Parathyroid adenoma (tissue), 2 donors: ENCODE measurements around the gene KRT86.

Experiments
- H2AFZ ChIP-seq: fragments of 300-600 bp; sonication (generic); one replicate; pipeline ENCODE4 v1.7.0; 2017; ENCODE audit warnings: antibody characterized with exemption, mild to moderate bottlenecking
- H3K27ac ChIP-seq: fragments of 300-600 bp; sonication (generic); one replicate; pipeline ENCODE4 v1.7.0; 2017
- H3K27me3 ChIP-seq: fragments of 300-600 bp; sonication (generic); one replicate; pipeline ENCODE4 v1.7.0; 2017; ENCODE audit warnings: low read length; ENCODE audit not compliant: control insufficient read depth, insufficient read depth
- H3K36me3 ChIP-seq: fragments of 300-600 bp; sonication (generic); one replicate; pipeline ENCODE4 v1.7.0; 2017; ENCODE audit warnings: low read length; ENCODE audit not compliant: control insufficient read depth, insufficient read depth
- H3K4me1 ChIP-seq: fragments of 300-600 bp; sonication (generic); one replicate; pipeline ENCODE4 v1.7.0; 2017; ENCODE audit warnings: control low read depth
- H3K4me2 ChIP-seq: fragments of 300-600 bp; sonication (generic); one replicate; pipeline ENCODE4 v1.7.0; 2017; ENCODE audit warnings: low read length
- H3K4me3 ChIP-seq: fragments of 300-600 bp; sonication (generic); one replicate; pipeline ENCODE4 v1.7.0; 2017; ENCODE audit warnings: low read depth, low read length
- H3K79me2 ChIP-seq: fragments of 300-600 bp; sonication (generic); one replicate; pipeline ENCODE4 v1.7.0; 2017; ENCODE audit warnings: control low read depth
- H3K9ac ChIP-seq: fragments of 300-600 bp; sonication (generic); one replicate; pipeline ENCODE4 v1.7.0; 2017; ENCODE audit warnings: mild to moderate bottlenecking
- H3K9me3 ChIP-seq: fragments of 300-600 bp; sonication (generic); one replicate; pipeline ENCODE4 v1.7.0; 2017; ENCODE audit warnings: low read length; ENCODE audit not compliant: control insufficient read depth
- TF ChIP-seq, protein P1 (sequence below): fragments of 300-600 bp; sonication (generic); IDR thresholded peaks from one replicate; pipeline ENCODE4 v1.7.0; 2017; ENCODE audit warnings: antibody characterized with exemption, mild to moderate bottlenecking
- donor health status: primary hyperparathyroidism.

KRT86 gene

DNA sequence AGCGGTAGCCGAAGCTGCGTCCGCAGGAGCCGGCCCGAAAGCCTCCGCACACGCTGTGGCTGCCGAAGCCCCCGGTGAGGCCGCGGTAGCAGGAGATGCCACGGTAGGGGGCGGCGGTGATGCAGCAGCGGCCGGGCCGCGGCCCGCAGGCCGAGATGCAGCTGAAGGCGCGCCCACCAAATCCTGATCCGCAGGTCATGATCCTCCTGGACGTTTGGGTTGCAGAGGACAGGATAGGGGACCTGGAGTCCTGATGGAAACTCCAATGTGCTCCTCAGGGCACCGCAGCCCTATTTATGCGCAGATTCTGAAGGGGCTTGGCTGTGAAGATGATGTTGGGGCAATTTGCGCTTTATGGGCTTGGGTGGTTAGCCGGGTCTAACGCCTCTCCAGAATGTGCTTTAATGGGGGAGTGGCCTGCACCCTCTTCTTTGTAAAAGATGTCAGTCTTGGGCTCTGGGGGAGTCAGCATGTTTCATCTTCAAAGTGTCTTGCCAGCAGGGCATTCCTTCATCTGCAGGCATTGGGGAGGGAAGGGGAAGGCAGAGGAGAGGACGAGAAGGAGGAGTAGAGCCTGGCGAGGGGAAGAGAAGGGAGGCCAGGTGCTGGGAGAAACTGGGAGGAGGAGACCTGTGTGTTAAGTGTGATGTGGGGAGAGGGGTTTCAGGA is 17.0 kb downstream of the KRT86 start, which contains the start of gene KRT81:
Gene KRT81 (minus strand): TSS at position 268 of the 669 bp plus-strand sequence. CDS start 69 bp downstream, at position 199.
- Histone ChIP-seq H3K36me3 (no peaks in the 10 kb centered on the region), H3K79me2 (no peaks in the 10 kb centered on the region), H3K4me2 (no peak within 1 kb of the TSS), H3K4me1 (no peaks in the 10 kb centered on the region), H3K4me3 (no peak within 1 kb of the TSS), H3K27me3 (no peaks in the 10 kb centered on the region), H3K27ac (no peak within 1 kb of the TSS), H3K9me3 (no peaks in the 10 kb centered on the region), H3K9ac (no peak within 1 kb of the TSS), H2AFZ (no peak within 1 kb of the TSS)
- TF ChIP-seq, protein P1, sequence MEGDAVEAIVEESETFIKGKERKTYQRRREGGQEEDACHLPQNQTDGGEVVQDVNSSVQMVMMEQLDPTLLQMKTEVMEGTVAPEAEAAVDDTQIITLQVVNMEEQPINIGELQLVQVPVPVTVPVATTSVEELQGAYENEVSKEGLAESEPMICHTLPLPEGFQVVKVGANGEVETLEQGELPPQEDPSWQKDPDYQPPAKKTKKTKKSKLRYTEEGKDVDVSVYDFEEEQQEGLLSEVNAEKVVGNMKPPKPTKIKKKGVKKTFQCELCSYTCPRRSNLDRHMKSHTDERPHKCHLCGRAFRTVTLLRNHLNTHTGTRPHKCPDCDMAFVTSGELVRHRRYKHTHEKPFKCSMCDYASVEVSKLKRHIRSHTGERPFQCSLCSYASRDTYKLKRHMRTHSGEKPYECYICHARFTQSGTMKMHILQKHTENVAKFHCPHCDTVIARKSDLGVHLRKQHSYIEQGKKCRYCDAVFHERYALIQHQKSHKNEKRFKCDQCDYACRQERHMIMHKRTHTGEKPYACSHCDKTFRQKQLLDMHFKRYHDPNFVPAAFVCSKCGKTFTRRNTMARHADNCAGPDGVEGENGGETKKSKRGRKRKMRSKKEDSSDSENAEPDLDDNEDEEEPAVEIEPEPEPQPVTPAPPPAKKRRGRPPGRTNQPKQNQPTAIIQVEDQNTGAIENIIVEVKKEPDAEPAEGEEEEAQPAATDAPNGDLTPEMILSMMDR: no peak

DNA sequence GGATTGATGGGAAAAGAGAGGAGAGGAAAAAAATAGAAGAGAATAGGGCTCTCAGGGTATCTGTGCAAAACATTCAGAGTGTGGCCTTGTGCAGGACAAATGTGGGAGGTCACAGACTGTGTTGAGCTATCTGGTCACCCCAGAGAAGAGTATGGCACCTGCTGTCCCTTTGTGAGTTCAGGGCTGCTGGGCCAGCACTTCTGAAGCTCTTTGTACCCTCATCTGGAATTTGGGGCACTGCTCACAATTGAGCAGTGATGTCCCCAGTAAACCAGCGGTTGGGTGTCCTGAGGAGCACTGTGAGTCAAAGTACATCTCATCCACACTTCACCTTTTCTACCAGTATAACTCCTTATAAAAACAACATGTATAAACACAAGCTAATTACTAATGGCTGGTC is 19.5 kb downstream of the KRT86 start:
- Histone ChIP-seq H3K27me3 (no peaks in the 10 kb centered on the region), H3K4me3 (no peak overlapping the region), H3K9ac (no peak overlapping the region), H3K4me2 (no peak overlapping the region), H2AFZ (no peak overlapping the region), H3K4me1 (no peaks in the 10 kb centered on the region), H3K9me3 (no peaks in the 10 kb centered on the region), H3K27ac (no peak overlapping the region), H3K79me2 (no peaks in the 10 kb centered on the region), H3K36me3 (no peaks in the 10 kb centered on the region)
- TF ChIP-seq, protein P1: no peak

DNA sequence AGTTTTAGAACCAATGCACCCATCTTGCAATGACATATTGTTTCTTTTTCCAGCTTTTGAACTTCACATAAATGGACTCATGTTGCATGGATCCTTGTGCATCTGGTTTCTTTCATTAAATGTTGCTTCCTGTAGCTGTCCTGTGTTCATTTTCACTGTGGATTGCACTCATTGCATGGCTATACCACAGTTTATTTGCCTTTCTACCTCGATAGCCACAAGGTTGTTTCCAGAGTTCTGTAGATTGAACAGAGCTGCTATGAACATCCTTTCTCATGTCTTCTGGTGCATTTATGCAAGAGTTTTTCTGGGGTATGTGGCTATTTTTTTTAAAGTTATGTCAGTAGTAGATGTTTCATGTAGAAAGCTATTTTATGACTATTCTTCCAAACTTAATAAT is 20.4 kb downstream of the KRT86 start:
- Histone ChIP-seq H3K36me3 (no peaks in the 10 kb centered on the region), H3K9me3 (no peaks in the 10 kb centered on the region), H3K79me2 (no peaks in the 10 kb centered on the region), H3K4me2 (no peak overlapping the region), H3K27me3 (no peaks in the 10 kb centered on the region), H3K9ac (no peak overlapping the region), H3K4me3 (no peak overlapping the region), H3K27ac (no peak overlapping the region), H3K4me1 (no peaks in the 10 kb centered on the region), H2AFZ (no peak overlapping the region)
- TF ChIP-seq, protein P1: no peak

DNA sequence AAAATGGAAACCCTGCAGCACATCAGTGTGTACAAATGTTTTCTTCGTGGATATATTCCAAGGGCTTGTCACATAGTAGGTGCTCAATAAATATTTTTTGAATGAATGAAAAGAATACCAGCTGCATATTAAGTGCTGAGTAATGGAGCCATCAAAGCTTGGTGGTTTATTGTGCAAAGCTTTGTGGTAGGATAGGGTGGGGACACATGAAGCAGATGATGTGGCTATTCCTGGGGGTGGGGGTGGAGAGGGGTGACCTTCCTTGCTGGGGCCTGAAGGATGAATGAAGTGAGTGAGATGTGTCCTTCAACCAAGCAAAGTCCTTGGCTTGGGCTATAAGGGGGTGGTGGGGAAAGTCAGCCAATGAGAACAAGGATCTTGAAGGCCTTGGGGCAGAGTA is 21.2 kb downstream of the KRT86 start:
- no peaks in the 10 kb centered on the region for H3K4me1 ChIP-seq
- H3K79me2 ChIP-seq: no peaks in the 10 kb centered on the region
- no peaks in the 10 kb centered on the region for H3K27me3 ChIP-seq
- H3K9me3 ChIP-seq: no peaks in the 10 kb centered on the region
- H3K4me2 ChIP-seq: no peak overlapping the region
- H3K9ac ChIP-seq: no peak overlapping the region
- H2AFZ ChIP-seq: no peak overlapping the region
- H3K36me3 ChIP-seq: no peaks in the 10 kb centered on the region
- TF ChIP-seq, protein P1: no peak
- H3K4me3 ChIP-seq: no peak overlapping the region
- no peak overlapping the region for H3K27ac ChIP-seq

DNA sequence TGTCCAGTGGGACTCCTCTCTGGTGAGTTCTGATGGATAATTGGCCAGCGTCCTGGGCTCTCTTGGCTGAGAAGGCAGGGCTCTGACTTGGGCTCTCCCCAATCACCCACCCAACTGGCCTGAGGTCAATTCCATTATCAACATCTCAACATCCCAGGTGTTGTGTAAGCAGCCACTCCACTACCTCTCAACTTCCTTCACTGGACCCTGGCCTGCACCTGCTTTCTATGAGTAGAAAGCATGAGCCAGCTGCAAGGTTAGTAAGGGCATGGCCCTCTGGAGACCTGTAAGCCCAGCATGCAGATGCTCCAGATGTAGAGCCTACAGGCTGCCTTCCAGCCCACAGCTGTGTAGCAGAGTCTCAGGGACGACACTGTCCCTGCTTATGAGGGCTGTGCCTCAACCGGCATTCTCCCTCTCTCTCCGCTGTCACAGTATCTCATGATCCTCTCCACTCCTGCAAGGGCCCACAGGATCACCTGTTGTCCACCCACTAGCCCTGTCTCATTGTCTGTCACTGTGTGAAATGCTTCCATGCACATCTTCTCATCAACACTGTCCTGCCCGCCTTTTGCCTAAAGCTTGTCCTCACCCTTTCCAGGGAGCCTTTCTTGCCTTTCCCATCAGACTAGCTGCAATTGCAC is 22.2 kb downstream of the KRT86 start:
- Histone ChIP-seq H3K4me2 (no peak overlapping the region), H3K9ac (no peak overlapping the region), H3K4me1 (no peaks in the 10 kb centered on the region), H3K4me3 (no peak overlapping the region), H2AFZ (no peak overlapping the region), H3K27ac (no peak overlapping the region), H3K27me3 (no peaks in the 10 kb centered on the region), H3K36me3 (no peaks in the 10 kb centered on the region), H3K9me3 (no peaks in the 10 kb centered on the region), H3K79me2 (no peaks in the 10 kb centered on the region)
- TF ChIP-seq, protein P1: no peak
